HG02571 (cell line): ENCODE measurements around the gene RPS21.

ENCODE experiments used
- ATAC-seq: cut with Tn5 transposase; IDR thresholded peaks from one replicate; pipeline ENCODE4 v1.9.1; 2021; ENCODE audit warnings: mild to moderate bottlenecking, moderate library complexity; ENCODE audit not compliant: unreplicated experiment

Gene RPS21

GRCh38 chr20:62395311-62396242 lies 8.7 kb downstream of the RPS21 start:
- ATAC-seq: no peak

GRCh38 chr20:62396367-62397239 lies 9.7 kb downstream of the RPS21 start:
- no peak for ATAC-seq

- no peak for ATAC-seq
These were observed 11.4 kb downstream of the RPS21 start for GRCh38 chr20:62398120-62398821.

GRCh38 chr20:62400021-62400420 lies 13.1 kb downstream of the RPS21 start:
- ATAC-seq: no peak

GRCh38 chr20:62400541-62400940 lies 13.6 kb downstream of the RPS21 start:
- no peak for ATAC-seq

DNA sequence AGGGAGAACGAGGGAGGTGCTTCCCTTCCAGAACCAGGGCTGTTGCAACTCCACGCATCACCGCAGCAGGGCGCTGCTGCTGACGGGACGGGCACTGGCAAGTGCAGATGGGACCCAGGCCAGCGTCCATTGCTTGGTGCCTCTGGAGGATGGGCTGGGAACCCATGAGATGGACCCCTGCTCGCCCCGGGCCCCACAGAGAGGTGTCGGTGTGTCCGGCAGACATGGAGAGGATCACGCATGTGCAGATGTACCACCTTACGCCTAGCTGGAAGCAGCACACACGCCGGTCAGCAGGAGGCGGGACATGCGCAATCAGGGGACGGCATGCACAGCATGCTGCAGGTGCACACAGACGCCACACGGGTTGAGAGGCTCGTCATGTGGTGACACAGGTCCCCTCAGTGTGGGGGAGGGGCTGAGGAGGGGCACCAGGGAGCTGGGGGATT lies 14.5 kb downstream of the RPS21 start:
- ATAC-seq: no peak

GRCh38 chr20:62402456-62403150 lies 15.7 kb downstream of the RPS21 start:
- no peak for ATAC-seq

- no peak for ATAC-seq
These were observed 16.4 kb downstream of the RPS21 start for GRCh38 chr20:62403331-62403730.

DNA sequence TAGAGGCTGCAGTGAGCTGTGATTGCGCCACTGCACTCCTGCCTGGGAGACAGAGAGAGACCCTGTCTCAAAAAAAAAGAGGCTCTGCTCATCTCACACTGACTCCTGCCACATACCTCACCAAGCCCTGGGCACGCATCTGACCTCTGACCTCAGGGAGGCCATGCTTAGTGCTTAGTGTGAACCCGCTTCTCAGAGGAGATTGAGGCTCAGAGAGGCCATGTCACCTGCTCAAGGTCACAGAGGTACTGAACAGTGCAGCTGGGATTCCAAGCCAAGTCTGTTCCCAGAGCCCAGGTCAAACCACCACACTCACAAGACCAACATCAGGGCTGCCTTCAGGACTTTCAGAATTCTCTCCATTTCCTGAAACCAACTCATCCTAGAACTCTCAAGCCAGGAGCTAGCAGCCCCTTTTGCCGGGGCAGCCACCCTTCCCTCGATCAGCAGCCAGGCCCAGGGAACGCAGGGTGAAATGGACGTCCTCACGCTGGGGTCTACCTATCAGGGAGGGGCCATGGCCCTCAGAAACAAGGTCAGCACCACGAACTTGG lies 17.3 kb downstream of the RPS21 start:
- ATAC-seq: no peak

- no peak for ATAC-seq
These were observed 17.8 kb downstream of the RPS21 start for GRCh38 chr20:62404761-62405107.

DNA sequence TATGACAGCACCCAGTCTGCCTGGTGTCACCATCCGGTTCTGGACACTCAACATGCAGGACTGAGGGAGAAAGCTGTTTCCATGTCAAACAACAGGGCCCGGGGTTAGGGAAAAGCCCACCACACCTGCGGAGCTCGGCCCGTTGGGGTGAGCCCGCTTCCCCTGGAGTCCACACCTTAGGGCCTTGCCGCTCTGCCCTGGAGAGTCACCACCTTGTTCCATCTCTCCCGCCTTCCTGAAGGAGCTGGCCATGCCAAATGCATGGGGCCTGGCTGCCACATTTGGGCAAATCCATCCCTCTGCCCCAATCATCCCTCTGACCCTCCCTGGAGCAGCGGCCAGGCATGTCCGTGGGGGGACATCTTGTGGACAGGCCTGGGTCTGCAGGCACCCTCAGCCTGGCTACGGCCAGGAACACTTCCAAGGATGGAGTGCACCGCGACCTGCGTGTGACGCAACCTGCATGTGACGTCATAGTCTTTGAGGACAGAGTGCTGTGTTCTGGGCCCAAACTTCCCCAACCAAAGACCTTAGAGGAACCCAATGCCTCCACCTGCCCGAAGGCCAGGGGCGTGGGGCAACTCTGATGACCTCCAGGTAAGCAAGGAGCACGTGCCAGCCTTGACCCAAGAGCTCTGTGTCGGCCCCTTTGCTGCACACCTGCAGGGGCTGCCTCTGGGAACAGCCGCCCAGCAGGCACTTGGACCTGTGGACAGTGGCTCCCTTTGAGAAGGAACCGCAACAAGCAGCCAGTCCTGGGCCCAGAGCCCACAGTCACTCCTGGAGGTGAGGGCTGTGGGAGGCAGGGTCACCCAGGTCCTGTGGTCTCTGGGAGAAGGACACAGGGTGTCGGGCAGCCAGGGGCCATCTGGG lies 18.4 kb downstream of the RPS21 start:
- ATAC-seq: no peak

- no peak for ATAC-seq
These were observed 19.1 kb downstream of the RPS21 start for GRCh38 chr20:62405981-62406513.

DNA sequence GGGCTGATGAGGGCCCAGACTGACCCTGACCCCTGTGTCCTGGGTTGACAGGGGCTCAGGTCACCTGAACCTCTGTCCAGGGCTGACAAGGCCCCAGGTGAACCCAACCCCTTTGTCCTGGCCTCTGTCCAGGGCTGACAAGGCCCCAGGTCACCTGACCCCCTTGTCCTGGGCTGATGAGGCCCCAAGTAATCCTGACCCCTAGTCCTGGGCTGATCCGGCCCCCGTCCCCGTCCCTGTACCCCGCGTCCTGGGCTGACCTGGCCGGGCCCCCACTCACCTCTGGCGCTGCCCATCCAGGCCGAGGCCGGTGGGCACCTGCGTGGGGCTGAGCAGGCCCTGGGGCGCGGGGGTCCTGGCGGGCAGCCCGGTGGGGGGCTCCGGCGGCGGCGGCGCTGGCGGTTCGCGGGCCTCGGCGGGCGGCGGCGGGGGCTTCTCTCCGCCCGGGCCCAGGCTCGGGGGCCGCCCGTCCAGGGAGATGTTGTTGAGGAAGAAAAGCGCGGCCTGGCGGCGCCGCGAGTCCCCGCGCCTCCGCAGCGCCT lies 19.8 kb downstream of the RPS21 start:
- peak; percentile 3 for ATAC-seq

DNA sequence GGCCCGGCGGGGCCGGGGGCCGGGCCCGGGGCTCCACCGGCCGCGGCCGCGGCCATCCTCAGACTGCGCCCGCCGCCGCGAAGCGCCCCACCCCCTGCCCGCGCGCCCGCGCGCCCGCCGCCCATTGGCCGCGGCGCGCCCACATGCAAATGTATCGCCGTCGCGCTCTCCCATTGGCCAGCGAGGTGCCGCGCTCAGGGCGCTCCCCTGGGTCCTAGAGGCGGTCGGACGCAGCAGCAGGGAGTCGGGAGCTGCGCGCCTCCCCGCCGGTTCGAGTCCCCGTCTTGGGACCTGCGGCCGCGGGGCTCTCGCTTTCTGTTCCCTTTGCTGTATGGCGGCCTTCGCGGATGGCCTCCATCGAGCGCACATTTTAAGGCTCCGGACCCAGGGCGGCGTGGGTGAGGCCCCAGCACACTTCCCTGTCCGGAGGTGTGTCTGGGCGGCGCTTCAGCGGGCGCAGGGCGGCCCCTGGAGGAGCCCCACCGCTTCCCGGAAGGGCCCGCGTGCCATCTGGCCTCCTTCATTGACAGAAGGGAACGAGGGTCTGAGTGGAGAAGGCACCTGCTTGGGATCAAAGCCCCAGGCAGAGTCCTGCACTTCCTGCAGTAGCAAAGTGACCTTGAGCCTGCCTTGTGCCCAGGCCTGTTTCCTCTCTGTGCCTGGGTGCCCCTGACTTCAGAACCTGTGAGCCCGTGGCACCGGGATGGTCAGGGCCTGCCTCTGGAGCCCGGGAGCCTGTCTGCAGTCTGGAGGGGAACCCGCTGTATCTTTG lies 20.5 kb downstream of the RPS21 start, which contains the start of gene CABLES2:
Gene CABLES2 (minus strand): TSS at position 65 of the 772 bp plus-strand sequence. CDS start 9 bp downstream, at position 56.
- peak; percentile 79 for ATAC-seq

DNA sequence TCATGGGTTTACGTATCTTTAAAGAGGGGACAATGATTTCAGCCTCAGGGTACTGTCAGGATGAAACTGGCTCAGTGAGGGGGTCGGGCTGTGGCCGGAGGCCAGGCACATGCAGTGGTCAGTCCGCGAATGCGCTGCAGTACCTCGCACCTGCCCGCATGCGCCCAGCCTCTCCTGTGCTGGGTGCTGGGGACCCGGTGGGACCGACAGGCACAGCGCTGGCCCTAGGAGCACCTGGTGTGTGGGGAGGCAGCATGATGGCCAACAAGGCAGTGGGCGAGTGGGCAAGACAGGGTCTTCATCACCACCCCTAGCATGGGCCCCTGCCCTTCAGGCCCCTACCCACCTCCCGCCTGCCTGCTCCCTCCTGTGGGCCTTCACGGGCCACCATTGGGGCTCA lies 21.2 kb downstream of the RPS21 start:
- no peak for ATAC-seq

GRCh38 chr20:62408640-62409039 lies 21.7 kb downstream of the RPS21 start:
- ATAC-seq: no peak

DNA sequence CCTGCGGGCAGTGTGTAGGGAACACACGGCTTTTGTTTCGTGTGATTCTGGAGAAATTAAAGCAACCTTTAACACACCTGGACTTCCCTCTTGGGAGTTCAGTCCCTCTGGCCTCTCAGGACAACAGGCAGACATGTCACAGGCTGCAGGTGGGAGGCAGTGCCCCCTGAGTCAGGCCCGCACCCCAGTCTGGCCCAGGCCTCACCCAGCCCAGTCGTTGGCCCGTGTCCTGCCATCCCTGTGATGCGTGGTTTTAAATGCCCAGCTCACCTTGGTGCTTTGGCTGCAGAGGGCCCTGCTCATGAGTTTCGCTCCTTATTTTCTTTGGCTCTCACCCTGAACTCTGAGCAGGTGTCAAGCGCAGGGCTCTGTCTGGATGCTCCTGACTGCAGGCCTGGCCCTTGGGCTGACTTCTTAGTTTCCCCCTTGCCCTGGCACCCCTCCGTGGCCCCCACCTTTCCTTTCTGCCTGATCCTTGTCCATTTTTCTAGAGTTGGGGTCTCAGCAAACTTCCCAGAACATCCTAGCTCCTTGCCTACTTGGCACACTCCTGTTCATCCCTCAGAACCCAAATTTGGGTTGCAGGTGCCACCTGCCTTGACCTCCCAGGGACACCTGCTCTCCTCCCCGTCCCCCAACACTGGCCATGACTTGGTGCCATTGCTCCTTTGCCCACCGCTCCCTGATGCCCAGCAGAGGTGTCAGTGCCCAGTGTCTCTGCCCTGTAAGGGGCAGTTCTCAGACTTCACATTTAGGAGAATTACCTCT lies 22.4 kb downstream of the RPS21 start:
- ATAC-seq: no peak
